NCI-H2196 (cell line): ENCODE measurements around the gene NMT1.
"Not testable (repeated sequence)": the region's sequence is repeated elsewhere in the genome, so short reads cannot be mapped to it uniquely, and the experiment has no call there.

Experiments used
- DNase-seq: peaks from one replicate; lab custom pipeline; 2025; ENCODE audit not compliant: unreplicated experiment; lab: John Stamatoyannopoulos, UW

Gene NMT1

GRCh38 chr17:45117848-45118646 is 56.9 kb downstream of the NMT1 start:
- no peak for DNase-seq

GRCh38 chr17:45118691-45119090 is 57.6 kb downstream of the NMT1 start:
- DNase-seq, result no peak

GRCh38 chr17:45119964-45120363 is 58.8 kb downstream of the NMT1 start:
- no peak for DNase-seq

- no peak for DNase-seq
These were observed 59.4 kb downstream of the NMT1 start for GRCh38 chr17:45120558-45120957.

- DNase-seq, result no peak
These were observed 59.9 kb downstream of the NMT1 start for GRCh38 chr17:45121055-45121454.

- no peak for DNase-seq
These were observed 62.1 kb downstream of the NMT1 start for GRCh38 chr17:45123076-45123770.

GRCh38 chr17:45123930-45124796 is 63.0 kb downstream of the NMT1 start:
- DNase-seq, result no peak

GRCh38 chr17:45124797-45125122 is 63.6 kb downstream of the NMT1 start:
- not testable (repeated sequence) for DNase-seq

GRCh38 chr17:45125509-45125908 is 64.4 kb downstream of the NMT1 start:
- DNase-seq, result no peak

- no peak for DNase-seq
These were observed 66.1 kb downstream of the NMT1 start for GRCh38 chr17:45127207-45127547.

- DNase-seq, result no peak
These were observed 66.6 kb downstream of the NMT1 start for GRCh38 chr17:45127548-45128300.

GRCh38 chr17:45128331-45128730 is 67.2 kb downstream of the NMT1 start:
- DNase-seq, result no peak

GRCh38 chr17:45128989-45129388 is 67.9 kb downstream of the NMT1 start:
- DNase-seq, result no peak

- no peak for DNase-seq
These were observed 68.4 kb downstream of the NMT1 start for GRCh38 chr17:45129426-45129939.

- no peak for DNase-seq
These were observed 69.0 kb downstream of the NMT1 start for GRCh38 chr17:45129940-45130680.

- DNase-seq, result no peak
These were observed 69.8 kb downstream of the NMT1 start for GRCh38 chr17:45130681-45131615.

- peak; percentile 28 for DNase-seq
These were observed 70.7 kb downstream of the NMT1 start for GRCh38 chr17:45131616-45132319.

- DNase-seq, result no peak
These were observed 71.1 kb downstream of the NMT1 start, which contains the start of gene PLCD3 for GRCh38 chr17:45132320-45132571. Gene PLCD3, minus strand, starts transcription at chr17:45132515. Its CDS starts 105 bp downstream, at chr17:45132410.
